Measurements from ENCODE around the gene MAP3K7CL. TPM values are rescaled to one million over a fixed set of nuclear protein-coding genes. Genes with fewer than 3 reads are reported as not detected.

MAP3K7CL gene
- total RNA-seq, 1 donor from 2014 or later, result 3.0 TPM

DNA sequence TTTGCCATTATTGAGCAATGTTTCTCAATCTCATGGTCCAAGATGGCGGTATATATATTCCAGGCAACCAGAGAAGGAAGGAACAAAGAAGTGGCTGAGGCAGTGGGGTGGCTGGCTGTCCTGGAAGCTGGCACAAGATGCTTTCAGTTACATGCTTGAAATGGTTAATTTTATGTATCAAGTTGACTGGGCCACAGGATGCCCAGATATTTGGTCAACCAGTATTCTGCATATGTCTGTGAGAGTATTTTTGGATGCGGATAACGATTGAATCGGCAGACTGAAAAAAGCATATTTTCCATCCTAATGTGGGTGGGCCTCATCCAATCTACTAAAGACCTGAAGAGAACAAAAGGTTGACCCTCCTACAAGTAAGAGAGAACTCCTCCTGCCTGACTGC lies 55.2 kb downstream of the MAP3K7CL start:
- no peak for DNase-seq (ENCODE audit: low read depth)
- H3K27me3 ChIP-seq (ENCODE audit: control insufficient read depth, insufficient read depth, low read length), result no peaks in the 10 kb centered on the region
- no peaks in the 10 kb centered on the region for H3K36me3 ChIP-seq (ENCODE audit: control insufficient read depth, insufficient read depth, low read length)
- no peak overlapping the region for H3K4me3 ChIP-seq (ENCODE audit: low read depth, low read length)
- TF ChIP-seq, protein P1, sequence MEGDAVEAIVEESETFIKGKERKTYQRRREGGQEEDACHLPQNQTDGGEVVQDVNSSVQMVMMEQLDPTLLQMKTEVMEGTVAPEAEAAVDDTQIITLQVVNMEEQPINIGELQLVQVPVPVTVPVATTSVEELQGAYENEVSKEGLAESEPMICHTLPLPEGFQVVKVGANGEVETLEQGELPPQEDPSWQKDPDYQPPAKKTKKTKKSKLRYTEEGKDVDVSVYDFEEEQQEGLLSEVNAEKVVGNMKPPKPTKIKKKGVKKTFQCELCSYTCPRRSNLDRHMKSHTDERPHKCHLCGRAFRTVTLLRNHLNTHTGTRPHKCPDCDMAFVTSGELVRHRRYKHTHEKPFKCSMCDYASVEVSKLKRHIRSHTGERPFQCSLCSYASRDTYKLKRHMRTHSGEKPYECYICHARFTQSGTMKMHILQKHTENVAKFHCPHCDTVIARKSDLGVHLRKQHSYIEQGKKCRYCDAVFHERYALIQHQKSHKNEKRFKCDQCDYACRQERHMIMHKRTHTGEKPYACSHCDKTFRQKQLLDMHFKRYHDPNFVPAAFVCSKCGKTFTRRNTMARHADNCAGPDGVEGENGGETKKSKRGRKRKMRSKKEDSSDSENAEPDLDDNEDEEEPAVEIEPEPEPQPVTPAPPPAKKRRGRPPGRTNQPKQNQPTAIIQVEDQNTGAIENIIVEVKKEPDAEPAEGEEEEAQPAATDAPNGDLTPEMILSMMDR (IDR thresholded peaks at IDR 0.05; ENCODE audit: insufficient read depth, low read length, poor library complexity, severe bottlenecking), result no peak

DNA sequence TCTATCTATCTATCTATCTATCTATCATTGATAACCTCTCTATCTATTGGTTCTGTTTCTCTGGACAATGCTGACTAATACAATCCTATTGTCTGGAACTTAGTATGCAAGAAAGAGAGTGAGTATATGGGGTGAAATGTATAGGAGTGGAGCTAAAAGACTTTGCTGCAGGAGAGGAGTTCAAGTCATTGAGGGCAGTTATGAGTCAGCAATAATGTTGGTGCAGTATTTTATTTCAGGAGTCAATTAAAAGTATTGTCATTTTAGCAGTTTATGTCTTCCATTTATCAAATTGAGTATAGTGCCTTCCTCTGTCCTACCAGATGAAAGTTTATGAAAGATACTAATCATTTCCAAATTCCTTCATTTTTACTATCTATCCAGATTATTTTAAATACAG lies 55.8 kb downstream of the MAP3K7CL start:
- Histone ChIP-seq H3K27me3 (ENCODE audit: control insufficient read depth, insufficient read depth, low read length) (no peaks in the 10 kb centered on the region), H3K36me3 (ENCODE audit: control insufficient read depth, insufficient read depth, low read length) (no peaks in the 10 kb centered on the region), H3K4me3 (ENCODE audit: low read depth, low read length) (no peak overlapping the region)
- no peak for DNase-seq (ENCODE audit: low read depth)
- TF ChIP-seq, protein P1 (IDR thresholded peaks at IDR 0.05; ENCODE audit: insufficient read depth, low read length, poor library complexity, severe bottlenecking), result no peak

DNA sequence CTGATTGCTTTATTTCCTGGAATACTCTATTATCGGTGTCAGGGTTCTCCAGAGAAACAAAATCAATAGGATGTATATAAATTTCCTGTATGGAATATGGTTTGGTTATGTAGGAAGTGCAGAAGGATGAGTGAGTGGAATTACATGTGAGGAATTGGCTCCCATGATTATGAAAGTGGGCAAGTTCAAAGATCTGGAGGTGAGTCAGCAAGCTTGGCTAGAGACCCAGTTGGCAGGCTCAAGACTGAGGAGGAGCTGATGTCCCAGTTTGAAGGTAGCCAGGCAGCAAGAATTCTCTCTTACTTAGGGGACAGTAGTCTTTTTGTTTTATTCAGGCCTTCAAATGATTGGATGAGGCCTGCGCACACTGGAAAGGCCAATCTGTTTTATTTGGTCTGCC lies 57.5 kb downstream of the MAP3K7CL start:
- no peak overlapping the region for H3K4me3 ChIP-seq (ENCODE audit: low read depth, low read length)
- no peaks in the 10 kb centered on the region for H3K36me3 ChIP-seq (ENCODE audit: control insufficient read depth, insufficient read depth, low read length)
- H3K27me3 ChIP-seq (ENCODE audit: control insufficient read depth, insufficient read depth, low read length), result no peaks in the 10 kb centered on the region
- TF ChIP-seq, protein P1 (IDR thresholded peaks at IDR 0.05; ENCODE audit: insufficient read depth, low read length, poor library complexity, severe bottlenecking), result no peak
- DNase-seq (ENCODE audit: low read depth), result no peak

- Histone ChIP-seq H3K36me3 (ENCODE audit: control insufficient read depth, insufficient read depth, low read length) (no peaks in the 10 kb centered on the region), H3K27me3 (ENCODE audit: control insufficient read depth, insufficient read depth, low read length) (no peaks in the 10 kb centered on the region), H3K4me3 (ENCODE audit: low read depth, low read length) (no peak overlapping the region)
- TF ChIP-seq, protein P1 (IDR thresholded peaks at IDR 0.05; ENCODE audit: insufficient read depth, low read length, poor library complexity, severe bottlenecking), result no peak
- DNase-seq (ENCODE audit: low read depth), result no peak
Observed at GRCh38 chr21:29189353-29189752, 58.9 kb downstream of the MAP3K7CL start.

- no peak for DNase-seq (ENCODE audit: low read depth)
- TF ChIP-seq, protein P1 (IDR thresholded peaks at IDR 0.05; ENCODE audit: insufficient read depth, low read length, poor library complexity, severe bottlenecking), result no peak
- no peaks in the 10 kb centered on the region for H3K36me3 ChIP-seq (ENCODE audit: control insufficient read depth, insufficient read depth, low read length)
Observed at GRCh38 chr21:29190923-29191331, 60.5 kb downstream of the MAP3K7CL start.

DNA sequence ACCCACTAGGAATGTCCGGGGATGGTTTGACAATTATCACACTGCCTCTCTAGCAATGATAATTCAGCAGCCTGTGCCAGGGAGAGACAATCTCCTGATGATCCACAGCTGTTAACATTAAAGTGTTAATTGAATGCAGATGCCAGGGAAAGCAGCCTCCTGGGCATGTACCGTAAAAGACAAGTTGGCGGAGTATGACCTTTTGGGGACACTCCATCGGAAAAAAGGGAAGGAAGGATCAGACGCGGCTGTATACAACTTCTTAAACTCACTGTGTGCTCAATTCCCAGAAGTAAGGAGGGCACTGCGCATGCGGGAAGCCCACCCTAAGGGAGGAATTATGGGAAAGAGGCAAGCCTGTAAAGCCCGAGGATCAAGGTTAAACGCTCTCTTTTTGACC lies 62.6 kb downstream of the MAP3K7CL start:
- no peak for DNase-seq (ENCODE audit: low read depth)
- TF ChIP-seq, protein P1 (IDR thresholded peaks at IDR 0.05; ENCODE audit: insufficient read depth, low read length, poor library complexity, severe bottlenecking), result no peak

More at GRCh38 chr21:29190923-29191331, 60.5 kb downstream of the MAP3K7CL start:
- H3K27me3 ChIP-seq (ENCODE audit: control insufficient read depth, insufficient read depth, low read length), result no peaks in the 10 kb centered on the region
- no peak overlapping the region for H3K4me3 ChIP-seq (ENCODE audit: low read depth, low read length)

More for the DNA sequence above, 62.6 kb downstream of the MAP3K7CL start:
- no peaks in the 10 kb centered on the region for H3K27me3 ChIP-seq (ENCODE audit: control insufficient read depth, insufficient read depth, low read length)
- H3K36me3 ChIP-seq (ENCODE audit: control insufficient read depth, insufficient read depth, low read length), result no peaks in the 10 kb centered on the region
- H3K4me3 ChIP-seq (ENCODE audit: low read depth, low read length), result no peak overlapping the region

All from kidney epithelial cell (primary cell).